Measurements from ENCODE around the gene NIPAL3. TPM values are rescaled to one million over a fixed set of nuclear protein-coding genes. Genes with fewer than 3 reads are reported as not detected.

Gene NIPAL3
- polyA plus RNA-seq, 1 donor from 2014 or later: 9.6 TPM

DNA sequence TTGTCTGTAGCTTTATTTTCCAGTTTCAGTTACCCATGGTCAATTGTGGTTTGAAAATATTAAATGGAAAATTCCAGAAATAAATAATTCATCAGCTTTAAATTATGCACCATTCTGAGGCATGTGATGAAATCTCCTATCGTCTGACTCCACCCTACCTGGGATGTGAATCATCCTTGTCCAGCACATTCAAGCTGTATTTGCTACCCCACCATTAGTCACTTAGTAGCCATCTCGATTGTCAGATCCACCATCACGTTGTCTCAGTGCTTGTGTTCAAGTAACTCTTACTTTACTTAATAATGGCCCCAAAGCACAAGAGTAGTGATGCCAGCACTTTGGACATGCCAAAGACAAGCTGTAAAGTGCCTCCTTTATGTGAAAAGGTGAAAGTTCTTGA is 6.1 kb upstream of the NIPAL3 start:
- H3K27ac ChIP-seq (ENCODE audit: low read length): no peak overlapping the region
- no peak overlapping the region for H3K9ac ChIP-seq (ENCODE audit: low read length)
- H3K4me3 ChIP-seq (ENCODE audit: low read length): no peak overlapping the region
- no peaks in the 10 kb centered on the region for H3K9me3 ChIP-seq (ENCODE audit: low read length)
- no peaks in the 10 kb centered on the region for H3K9me2 ChIP-seq (ENCODE audit: insufficient read depth, low read length)
- no peak for TF ChIP-seq TAF1 (IDR thresholded peaks at IDR 0.05; ENCODE audit: low read depth)
- TF ChIP-seq, protein P1, sequence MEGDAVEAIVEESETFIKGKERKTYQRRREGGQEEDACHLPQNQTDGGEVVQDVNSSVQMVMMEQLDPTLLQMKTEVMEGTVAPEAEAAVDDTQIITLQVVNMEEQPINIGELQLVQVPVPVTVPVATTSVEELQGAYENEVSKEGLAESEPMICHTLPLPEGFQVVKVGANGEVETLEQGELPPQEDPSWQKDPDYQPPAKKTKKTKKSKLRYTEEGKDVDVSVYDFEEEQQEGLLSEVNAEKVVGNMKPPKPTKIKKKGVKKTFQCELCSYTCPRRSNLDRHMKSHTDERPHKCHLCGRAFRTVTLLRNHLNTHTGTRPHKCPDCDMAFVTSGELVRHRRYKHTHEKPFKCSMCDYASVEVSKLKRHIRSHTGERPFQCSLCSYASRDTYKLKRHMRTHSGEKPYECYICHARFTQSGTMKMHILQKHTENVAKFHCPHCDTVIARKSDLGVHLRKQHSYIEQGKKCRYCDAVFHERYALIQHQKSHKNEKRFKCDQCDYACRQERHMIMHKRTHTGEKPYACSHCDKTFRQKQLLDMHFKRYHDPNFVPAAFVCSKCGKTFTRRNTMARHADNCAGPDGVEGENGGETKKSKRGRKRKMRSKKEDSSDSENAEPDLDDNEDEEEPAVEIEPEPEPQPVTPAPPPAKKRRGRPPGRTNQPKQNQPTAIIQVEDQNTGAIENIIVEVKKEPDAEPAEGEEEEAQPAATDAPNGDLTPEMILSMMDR (IDR thresholded peaks at IDR 0.05; ENCODE audit: poor library complexity, severe bottlenecking): no peak
- no peak for TF ChIP-seq RAD21 (conservative IDR thresholded peaks at IDR 0.05)
- no peak for TF ChIP-seq EP300 (conservative IDR thresholded peaks at IDR 0.05; ENCODE audit: poor library complexity, severe bottlenecking)
- no peak for TF ChIP-seq EZH2 (IDR thresholded peaks at IDR 0.05; ENCODE audit: borderline replicate concordance, insufficient read depth, low read length, poor library complexity, severe bottlenecking)
- TF ChIP-seq, protein P2, sequence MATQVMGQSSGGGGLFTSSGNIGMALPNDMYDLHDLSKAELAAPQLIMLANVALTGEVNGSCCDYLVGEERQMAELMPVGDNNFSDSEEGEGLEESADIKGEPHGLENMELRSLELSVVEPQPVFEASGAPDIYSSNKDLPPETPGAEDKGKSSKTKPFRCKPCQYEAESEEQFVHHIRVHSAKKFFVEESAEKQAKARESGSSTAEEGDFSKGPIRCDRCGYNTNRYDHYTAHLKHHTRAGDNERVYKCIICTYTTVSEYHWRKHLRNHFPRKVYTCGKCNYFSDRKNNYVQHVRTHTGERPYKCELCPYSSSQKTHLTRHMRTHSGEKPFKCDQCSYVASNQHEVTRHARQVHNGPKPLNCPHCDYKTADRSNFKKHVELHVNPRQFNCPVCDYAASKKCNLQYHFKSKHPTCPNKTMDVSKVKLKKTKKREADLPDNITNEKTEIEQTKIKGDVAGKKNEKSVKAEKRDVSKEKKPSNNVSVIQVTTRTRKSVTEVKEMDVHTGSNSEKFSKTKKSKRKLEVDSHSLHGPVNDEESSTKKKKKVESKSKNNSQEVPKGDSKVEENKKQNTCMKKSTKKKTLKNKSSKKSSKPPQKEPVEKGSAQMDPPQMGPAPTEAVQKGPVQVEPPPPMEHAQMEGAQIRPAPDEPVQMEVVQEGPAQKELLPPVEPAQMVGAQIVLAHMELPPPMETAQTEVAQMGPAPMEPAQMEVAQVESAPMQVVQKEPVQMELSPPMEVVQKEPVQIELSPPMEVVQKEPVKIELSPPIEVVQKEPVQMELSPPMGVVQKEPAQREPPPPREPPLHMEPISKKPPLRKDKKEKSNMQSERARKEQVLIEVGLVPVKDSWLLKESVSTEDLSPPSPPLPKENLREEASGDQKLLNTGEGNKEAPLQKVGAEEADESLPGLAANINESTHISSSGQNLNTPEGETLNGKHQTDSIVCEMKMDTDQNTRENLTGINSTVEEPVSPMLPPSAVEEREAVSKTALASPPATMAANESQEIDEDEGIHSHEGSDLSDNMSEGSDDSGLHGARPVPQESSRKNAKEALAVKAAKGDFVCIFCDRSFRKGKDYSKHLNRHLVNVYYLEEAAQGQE (IDR thresholded peaks at IDR 0.05; ENCODE audit: borderline replicate concordance): no peak
- no peak for TF ChIP-seq POLR2AphosphoS5 (IDR thresholded peaks at IDR 0.05)
- no peak for TF ChIP-seq MXI1 (conservative IDR thresholded peaks at IDR 0.05; ENCODE audit: poor library complexity, severe bottlenecking)
- TF ChIP-seq SMC3 (conservative IDR thresholded peaks at IDR 0.05; ENCODE audit: poor library complexity): no peak
- no peaks in the 10 kb centered on the region for H3F3A ChIP-seq (ENCODE audit: insufficient read depth, low read length, poor library complexity, severe bottlenecking)
- H3K79me2 ChIP-seq (replicated peaks; ENCODE audit: insufficient read depth, low read length): no peaks in the 10 kb centered on the region
- H3K36me3 ChIP-seq (ENCODE audit: insufficient read depth, low read length): no peaks in the 10 kb centered on the region
- no peaks in the 10 kb centered on the region for H4K20me1 ChIP-seq (ENCODE audit: insufficient read depth)
- H3K4me2 ChIP-seq (ENCODE audit: low read length): no peak overlapping the region
- peaks cover 7% of the 10 kb centered on the region for H3K27me3 ChIP-seq (ENCODE audit: insufficient read depth, low read depth, low read length)
- no peak overlapping the region for H2AFZ ChIP-seq (ENCODE audit: low read depth, low read length)

DNA sequence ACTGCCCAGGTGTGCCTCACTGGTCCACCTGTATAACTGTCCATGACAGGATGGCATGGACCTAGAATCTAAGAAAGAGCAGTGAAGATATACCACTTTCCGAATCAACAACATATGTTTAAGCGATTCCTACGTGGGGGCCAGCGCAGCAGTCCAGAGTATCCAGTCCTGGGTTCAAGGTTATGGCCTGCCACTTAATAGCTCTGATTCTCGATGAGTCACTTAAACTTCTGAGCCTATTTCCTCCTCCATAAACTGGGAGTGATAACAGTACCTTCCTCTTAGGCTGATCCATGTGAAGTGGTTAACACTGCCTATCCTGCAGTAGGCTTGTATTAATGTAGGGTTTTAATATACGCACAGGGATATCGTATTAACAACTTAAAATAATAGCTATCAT is 4.9 kb upstream of the NIPAL3 start:
- no peaks in the 10 kb centered on the region for H3K9me3 ChIP-seq (ENCODE audit: low read length)
- no peak for TF ChIP-seq POLR2AphosphoS5 (IDR thresholded peaks at IDR 0.05)
- TF ChIP-seq, protein P2 (IDR thresholded peaks at IDR 0.05; ENCODE audit: borderline replicate concordance): no peak
- no peak for TF ChIP-seq SMC3 (conservative IDR thresholded peaks at IDR 0.05; ENCODE audit: poor library complexity)
- H3K27me3 ChIP-seq (ENCODE audit: insufficient read depth, low read depth, low read length): peaks cover 7% of the 10 kb centered on the region
- no peaks in the 10 kb centered on the region for H3K79me2 ChIP-seq (replicated peaks; ENCODE audit: insufficient read depth, low read length)
- H3K4me2 ChIP-seq (ENCODE audit: low read length): no peak overlapping the region
- H2AFZ ChIP-seq (ENCODE audit: low read depth, low read length): no peak overlapping the region
- H3F3A ChIP-seq (ENCODE audit: insufficient read depth, low read length, poor library complexity, severe bottlenecking): no peaks in the 10 kb centered on the region
- H3K4me3 ChIP-seq (ENCODE audit: low read length): no peak overlapping the region
- H3K36me3 ChIP-seq (ENCODE audit: insufficient read depth, low read length): no peaks in the 10 kb centered on the region
- no peaks in the 10 kb centered on the region for H3K9me2 ChIP-seq (ENCODE audit: insufficient read depth, low read length)
- H4K20me1 ChIP-seq (ENCODE audit: insufficient read depth): no peaks in the 10 kb centered on the region
- no peak overlapping the region for H3K9ac ChIP-seq (ENCODE audit: low read length)
- no peak overlapping the region for H3K27ac ChIP-seq (ENCODE audit: low read length)
